T47D (cell line): ENCODE data around the gene SRP72.

Experiments
- DNase-seq, 2 experiments: peaks; one replicate each; pipeline versions ENCODE4 v3.0.0 to v3.0.0-alpha.2; 2011 to 2012; ENCODE audit warnings: low read depth in 1 of 2, low spot score in 1 of 2
- JUND ChIP-seq: IDR thresholded peaks from 2 replicates; pipeline ENCODE4 v1.6.1; 2012; ENCODE audit warnings: low read depth
- in situ Hi-C: cut with HindIII; loops from 2 replicates; pipeline ENCODE4 v1.10.0; 2016; ENCODE audit warnings: low sequenced_read_pairs, low pct_unique_long_range_greater_than_20kb

Gene SRP72

GRCh38 chr4:56532239-56532638 is 64.8 kb downstream of the SRP72 start:
- DNase-seq: no peak
- in situ Hi-C loops: no loop called here

DNA sequence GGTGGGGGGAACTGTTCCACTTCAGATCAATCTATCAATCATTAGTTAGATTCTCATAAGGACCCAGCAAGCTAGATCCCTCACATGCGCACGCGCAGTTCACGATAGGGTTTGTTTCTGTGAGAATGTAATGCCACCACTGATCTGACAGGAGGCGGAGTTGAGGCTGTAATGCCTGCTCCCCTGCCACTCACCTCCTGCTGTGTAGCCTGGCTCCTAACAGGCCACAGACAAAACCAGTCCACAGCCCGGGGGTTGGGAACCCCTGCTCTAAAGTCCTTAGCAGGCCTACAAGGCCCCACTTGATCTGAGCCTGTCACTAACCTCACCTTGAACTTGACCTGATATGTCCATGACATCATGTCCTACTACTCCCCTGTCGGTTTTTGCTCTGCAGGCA is 68.5 kb downstream of the SRP72 start:
- TF ChIP-seq JUND: no peak
- in situ Hi-C loops: no loop called here
- no peak for DNase-seq

More at GRCh38 chr4:56532239-56532638, 64.8 kb downstream of the SRP72 start:
- no peak for TF ChIP-seq JUND

DNA sequence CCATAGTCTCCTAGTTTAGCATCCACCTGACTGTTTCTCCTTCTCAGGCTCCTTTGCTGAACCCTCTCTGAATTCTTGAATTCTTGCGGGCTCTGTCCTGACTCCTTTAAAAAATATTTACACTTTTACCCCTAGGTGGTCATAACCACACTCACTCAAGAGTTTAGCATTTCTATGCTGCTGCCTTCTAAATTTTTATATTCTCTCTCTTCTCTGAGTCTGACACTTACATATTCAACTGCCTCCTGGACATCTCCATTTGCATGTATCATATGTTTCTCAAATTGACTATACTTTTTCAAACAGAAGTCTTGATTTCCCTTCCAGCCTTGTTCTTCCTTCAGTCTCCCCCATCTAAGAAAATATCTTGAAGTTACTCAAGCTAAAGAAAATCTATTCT is 69.7 kb downstream of the SRP72 start:
- DNase-seq: no peak
- no peak for TF ChIP-seq JUND
- in situ Hi-C loops: no loop called here

GRCh38 chr4:56540826-56541225 is 73.4 kb downstream of the SRP72 start:
- DNase-seq: peak in 1 of 2 experiments; percentile 1
- in situ Hi-C loops: no loop called here
- TF ChIP-seq JUND: no peak

- in situ Hi-C loops: no loop called here
- TF ChIP-seq JUND: no peak
- peak; percentile 47 to 82 for DNase-seq
These were observed 77.2 kb downstream of the SRP72 start for GRCh38 chr4:56544573-56545131.

- in situ Hi-C loops: no loop called here
- no peak for DNase-seq
- no peak for TF ChIP-seq JUND
These were observed 83.2 kb downstream of the SRP72 start for GRCh38 chr4:56550642-56551041.

GRCh38 chr4:56551516-56551915 is 84.1 kb downstream of the SRP72 start:
- DNase-seq: no peak
- TF ChIP-seq JUND: no peak
- in situ Hi-C loops: no loop called here

- no peak for TF ChIP-seq JUND
- DNase-seq: no peak
- in situ Hi-C loops: no loop called here
These were observed 84.9 kb downstream of the SRP72 start for GRCh38 chr4:56552273-56552672.
